ENCODE data around the gene ARL6IP5. TPM values are rescaled to one million over a fixed set of nuclear protein-coding genes. Genes with fewer than 3 reads are reported as not detected.

ARL6IP5 gene
- total RNA-seq, 4 donors from 2014 or later, result 35.9 to 101 (median 63.0) TPM

DNA sequence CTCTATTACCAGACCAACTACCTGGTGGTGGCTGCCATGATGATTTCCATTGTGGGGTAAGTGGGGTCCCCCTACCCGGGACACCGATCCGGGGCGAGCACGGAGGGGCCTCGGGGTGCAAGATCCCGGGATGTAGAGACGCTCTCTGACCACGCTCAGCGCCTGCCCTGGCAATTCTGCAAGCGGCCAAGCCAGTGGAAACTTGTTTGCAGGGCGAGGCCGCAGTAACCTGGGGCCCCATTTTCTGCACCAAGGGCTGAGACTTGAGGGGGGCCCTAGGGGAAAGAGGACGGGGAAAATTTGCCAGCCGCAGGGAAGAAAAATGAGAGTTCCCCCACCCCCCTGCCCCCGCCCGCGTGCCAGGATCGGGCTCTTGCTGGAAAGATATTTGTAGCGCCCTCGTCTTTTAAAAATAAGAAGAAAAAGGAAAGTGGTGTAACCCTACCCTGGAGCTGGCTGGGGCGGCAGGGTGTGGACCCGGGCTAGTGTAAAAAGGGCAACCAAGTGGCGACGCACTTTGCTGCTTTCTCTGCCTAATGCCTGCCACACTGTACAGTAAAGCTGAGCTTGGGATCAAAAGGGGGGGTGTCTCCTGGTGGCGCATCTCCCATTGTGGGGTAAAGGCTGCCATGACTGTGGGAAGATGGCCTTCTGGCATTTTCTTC, 563 bp downstream of the ARL6IP5 start:
- 0% methylated on average over 12 to 16 of the region's 26 CpGs for WGBS, 2 donors
- Histone ChIP-seq H3K27ac (peak overlapping the region; percentile 90 to 96 (median 93)), H3K4me1 (peaks cover 50 to 92% (median 71%) of the 10 kb centered on the region in 3 donors), H3K9me3 (no peaks in the 10 kb centered on the region), H3K27me3 (no peaks in the 10 kb centered on the region), H3K36me3 (no peaks in the 10 kb centered on the region), H3K4me3 (peak overlapping the region; percentile 51 to 90 (median 76))
- DNase-seq, result no peak
- no peak for TF ChIP-seq POLR2A (IDR thresholded peaks at IDR 0.05)
- TF ChIP-seq, protein P1, sequence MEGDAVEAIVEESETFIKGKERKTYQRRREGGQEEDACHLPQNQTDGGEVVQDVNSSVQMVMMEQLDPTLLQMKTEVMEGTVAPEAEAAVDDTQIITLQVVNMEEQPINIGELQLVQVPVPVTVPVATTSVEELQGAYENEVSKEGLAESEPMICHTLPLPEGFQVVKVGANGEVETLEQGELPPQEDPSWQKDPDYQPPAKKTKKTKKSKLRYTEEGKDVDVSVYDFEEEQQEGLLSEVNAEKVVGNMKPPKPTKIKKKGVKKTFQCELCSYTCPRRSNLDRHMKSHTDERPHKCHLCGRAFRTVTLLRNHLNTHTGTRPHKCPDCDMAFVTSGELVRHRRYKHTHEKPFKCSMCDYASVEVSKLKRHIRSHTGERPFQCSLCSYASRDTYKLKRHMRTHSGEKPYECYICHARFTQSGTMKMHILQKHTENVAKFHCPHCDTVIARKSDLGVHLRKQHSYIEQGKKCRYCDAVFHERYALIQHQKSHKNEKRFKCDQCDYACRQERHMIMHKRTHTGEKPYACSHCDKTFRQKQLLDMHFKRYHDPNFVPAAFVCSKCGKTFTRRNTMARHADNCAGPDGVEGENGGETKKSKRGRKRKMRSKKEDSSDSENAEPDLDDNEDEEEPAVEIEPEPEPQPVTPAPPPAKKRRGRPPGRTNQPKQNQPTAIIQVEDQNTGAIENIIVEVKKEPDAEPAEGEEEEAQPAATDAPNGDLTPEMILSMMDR (IDR thresholded peaks at IDR 0.05), result no peak
- intact Hi-C loops (cut with DNase I), result no loop called here

DNA sequence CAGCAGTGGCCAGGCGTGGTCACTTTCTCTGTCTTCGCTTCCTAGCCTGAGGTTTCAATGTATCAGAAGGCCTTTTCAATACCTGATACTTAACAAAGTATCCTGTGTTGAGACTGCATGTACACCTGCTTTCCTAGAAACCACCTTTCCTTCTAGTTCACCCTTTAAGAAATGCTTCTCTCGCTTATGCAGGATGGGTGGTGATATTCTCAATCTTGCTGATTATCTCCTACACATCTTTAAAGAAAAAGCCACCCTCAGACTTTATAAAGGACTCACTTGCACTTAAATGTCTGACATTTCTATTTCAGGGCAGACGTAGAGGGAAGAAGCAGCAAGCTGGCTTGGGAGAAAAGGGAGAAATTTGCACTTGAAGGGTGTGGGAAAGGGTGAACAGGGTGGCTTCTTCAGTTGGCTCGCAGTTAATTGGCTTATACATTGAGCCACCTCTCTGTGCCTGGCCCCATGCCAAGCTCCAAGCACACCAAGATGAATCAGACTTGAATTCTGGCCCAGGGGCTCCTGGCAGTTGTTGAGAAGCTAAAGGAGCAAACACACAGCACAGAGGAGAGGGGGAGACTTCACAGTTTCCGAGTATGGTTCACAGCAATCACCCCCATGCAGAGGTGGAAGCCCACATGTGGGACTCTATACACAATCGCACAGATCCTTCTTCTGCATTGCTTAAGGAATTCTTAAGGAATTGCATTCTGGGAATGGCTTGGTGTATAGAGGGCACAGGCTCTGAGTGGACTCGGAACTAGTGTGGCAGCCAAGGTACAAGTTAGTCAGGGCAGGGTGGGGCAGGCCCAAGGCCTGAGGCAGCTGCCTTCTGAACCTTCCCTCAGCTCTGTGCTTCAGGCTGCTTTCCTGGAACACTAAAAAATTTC, 1.3 kb downstream of the ARL6IP5 start:
- TF ChIP-seq, protein P1 (IDR thresholded peaks at IDR 0.05), result no peak
- TF ChIP-seq POLR2A (IDR thresholded peaks at IDR 0.05), result peak in 1 of 4 donors; percentile 46
- DNase-seq, result peak; percentile 11
- Histone ChIP-seq H3K36me3 (no peaks in the 10 kb centered on the region), H3K4me1 (peaks cover 58 to 92% (median 74%) of the 10 kb centered on the region in 3 donors), H3K27ac (peak overlapping the region; percentile 90 to 96 (median 93)), H3K9me3 (no peaks in the 10 kb centered on the region), H3K4me3 (peak overlapping the region; percentile 51 to 90 (median 76)), H3K27me3 (no peaks in the 10 kb centered on the region)
- intact Hi-C loops (cut with DNase I), result no loop called here
- 0 to 2% methylated on average over 7 of the region's 8 CpGs for WGBS, 2 donors

DNA sequence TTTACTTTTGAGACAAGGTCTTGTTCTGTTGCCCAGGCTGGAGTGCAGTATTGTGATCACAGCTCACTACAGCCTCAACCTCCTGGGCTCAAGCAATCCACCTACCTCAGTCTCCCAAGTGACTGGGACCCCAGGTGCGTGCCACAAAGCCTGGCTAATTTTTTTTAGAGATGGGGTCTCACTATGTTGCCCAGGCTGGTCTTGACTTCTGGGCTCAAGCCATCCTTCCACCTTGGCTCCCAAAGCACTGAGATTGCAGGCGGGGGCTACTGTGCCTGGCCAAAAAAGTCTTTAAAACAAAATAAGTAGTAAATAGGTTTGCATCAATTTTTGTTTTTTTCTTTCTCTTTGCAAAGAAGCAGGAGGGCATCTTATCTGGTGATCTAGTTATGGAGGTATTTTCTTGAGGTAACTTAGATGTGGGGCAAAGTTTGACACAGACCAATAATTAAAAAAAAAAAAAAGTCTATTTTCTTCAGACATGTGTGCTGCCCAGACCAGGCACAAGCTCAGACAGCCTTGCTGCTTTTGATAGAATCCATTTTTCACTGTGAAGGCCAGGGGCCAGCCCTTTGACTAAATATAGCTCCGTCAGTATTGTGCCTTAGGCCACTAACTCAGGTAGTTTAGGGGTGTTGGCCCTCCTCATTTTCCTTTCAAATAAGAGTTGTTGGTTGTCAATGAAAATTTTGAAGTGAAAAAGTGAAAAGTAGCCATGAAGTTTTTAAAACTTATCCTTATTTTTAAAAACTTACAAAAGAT, 2.5 kb downstream of the ARL6IP5 start:
- H3K36me3 ChIP-seq, result no peaks in the 10 kb centered on the region
- no peaks in the 10 kb centered on the region for H3K9me3 ChIP-seq
- WGBS, 2 donors, result 43 to 59% methylated on average over 3 of the region's 3 CpGs
- peak overlapping the region; percentile 51 to 90 (median 76) for H3K4me3 ChIP-seq
- no peak for DNase-seq
- H3K27ac ChIP-seq, result peak overlapping the region; percentile 90 to 96 (median 93)
- peaks cover 67 to 92% (median 76%) of the 10 kb centered on the region in 3 donors for H3K4me1 ChIP-seq
- TF ChIP-seq POLR2A (IDR thresholded peaks at IDR 0.05), result no peak
- TF ChIP-seq, protein P1 (IDR thresholded peaks at IDR 0.05), result no peak
- intact Hi-C loops (cut with DNase I), result no loop called here
- H3K27me3 ChIP-seq, result no peaks in the 10 kb centered on the region

DNA sequence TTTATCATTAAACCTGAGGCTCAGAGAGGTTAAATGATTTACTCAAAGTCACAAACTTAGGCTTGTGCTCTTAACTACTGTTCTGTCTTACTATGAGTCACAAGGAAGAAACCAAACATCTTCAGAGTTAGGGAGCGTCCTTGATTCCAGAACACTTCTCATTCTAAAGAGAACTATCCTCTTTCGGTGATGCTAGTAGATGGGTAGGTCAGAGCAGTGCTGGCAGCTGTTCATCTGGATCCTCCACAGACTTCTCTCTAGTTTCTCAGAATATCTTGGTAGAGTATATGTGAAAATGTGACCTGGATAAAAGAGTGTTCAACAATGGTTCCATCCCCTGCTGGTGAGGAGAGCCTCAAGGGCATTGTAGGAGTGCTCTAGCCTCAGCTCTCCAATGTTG, 3.3 kb downstream of the ARL6IP5 start:
- Histone ChIP-seq H3K36me3 (no peaks in the 10 kb centered on the region), H3K27me3 (no peaks in the 10 kb centered on the region), H3K4me3 (peak overlapping the region in 3 of 4 donors; percentile 71 to 90 (median 80)), H3K4me1 (peaks cover 71 to 92% (median 74%) of the 10 kb centered on the region in 3 donors), H3K27ac (peak overlapping the region; percentile 66 to 96 (median 90)), H3K9me3 (no peaks in the 10 kb centered on the region)
- intact Hi-C loops (cut with DNase I), result no loop called here
- WGBS, 2 donors, result 16 to 26% methylated on average over 2 of the region's 2 CpGs
- no peak for DNase-seq
- TF ChIP-seq, protein P1 (IDR thresholded peaks at IDR 0.05), result peak in 1 of 6 experiments; percentile 20
- no peak for TF ChIP-seq POLR2A (IDR thresholded peaks at IDR 0.05)
